Epithelial cell of alveolus of lung (primary cell): Measurements from ENCODE around the gene SYT6. TPM values are rescaled to one million over a fixed set of nuclear protein-coding genes. Genes with fewer than 3 reads are reported as not detected.

Experiments used
- total RNA-seq: library from RNA; depleted of rRNA; stranded (reverse); fragments of >200 nt; gene quantifications from 2 replicates; pipeline ENCODE4 v1.2.1, GENCODE V29; 2015

Gene SYT6, protein sequence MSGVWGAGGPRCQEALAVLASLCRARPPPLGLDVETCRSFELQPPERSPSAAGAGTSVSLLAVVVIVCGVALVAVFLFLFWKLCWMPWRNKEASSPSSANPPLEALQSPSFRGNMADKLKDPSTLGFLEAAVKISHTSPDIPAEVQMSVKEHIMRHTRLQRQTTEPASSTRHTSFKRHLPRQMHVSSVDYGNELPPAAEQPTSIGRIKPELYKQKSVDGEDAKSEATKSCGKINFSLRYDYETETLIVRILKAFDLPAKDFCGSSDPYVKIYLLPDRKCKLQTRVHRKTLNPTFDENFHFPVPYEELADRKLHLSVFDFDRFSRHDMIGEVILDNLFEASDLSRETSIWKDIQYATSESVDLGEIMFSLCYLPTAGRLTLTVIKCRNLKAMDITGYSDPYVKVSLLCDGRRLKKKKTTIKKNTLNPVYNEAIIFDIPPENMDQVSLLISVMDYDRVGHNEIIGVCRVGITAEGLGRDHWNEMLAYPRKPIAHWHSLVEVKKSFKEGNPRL
- total RNA-seq = 0.72 TPM in 1 of 2 replicates, not detected in the other

DNA sequence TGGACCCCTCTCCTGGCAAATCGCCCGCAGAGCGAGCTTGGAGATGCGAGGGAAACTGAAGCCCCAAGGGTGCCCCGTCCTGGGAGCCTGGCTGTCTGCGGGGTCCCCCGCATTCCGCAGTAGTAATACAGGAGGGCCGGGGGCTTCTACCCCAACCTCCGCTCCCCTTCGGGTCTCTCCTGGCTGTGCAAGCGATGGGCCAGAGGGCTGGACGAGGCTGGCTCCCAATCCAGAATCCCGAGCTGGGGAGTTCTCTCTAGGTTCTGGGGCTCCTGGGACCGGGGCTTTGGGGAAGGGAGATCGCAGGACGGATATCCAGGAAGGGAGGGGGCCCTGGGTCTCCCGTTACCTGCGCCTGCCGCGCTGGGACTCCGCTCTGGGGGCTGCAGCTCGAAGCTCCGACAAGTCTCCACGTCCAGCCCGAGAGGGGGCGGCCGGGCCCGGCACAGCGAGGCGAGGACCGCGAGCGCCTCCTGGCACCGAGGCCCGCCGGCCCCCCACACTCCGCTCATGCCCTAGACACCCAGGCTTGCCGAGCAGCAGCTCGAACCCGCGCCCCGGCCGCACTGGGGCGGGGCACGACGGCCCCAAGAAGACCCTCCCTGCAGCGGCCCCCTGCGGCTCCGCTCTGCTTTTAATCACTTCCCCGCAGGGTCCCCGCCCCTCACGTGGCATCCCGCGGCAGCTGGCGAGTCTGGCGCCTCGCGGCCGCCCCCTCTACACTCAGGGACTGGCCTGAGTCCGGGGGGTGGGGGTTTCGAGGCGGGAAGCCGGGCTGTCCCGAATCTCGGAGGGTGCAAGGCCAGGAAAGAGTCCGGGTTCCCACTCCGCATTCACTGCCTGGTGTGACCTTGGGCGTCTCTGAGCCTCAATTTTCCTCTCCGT, at the start of gene SYT6:
SYT6 (minus strand) TSS at position 609 of the 885 bp plus-strand sequence; CDS start at position 512, 97 bp downstream.

Other genes starting within 250 kb of the SYT6 start
- 8.8 and 9.4 TPM in 2 replicates for gene AP4B1, start 249.1 kb downstream of the SYT6 start, total RNA-seq
- 8.6 and 9.6 TPM in 2 replicates for gene DCLRE1B, start 248.5 kb downstream of the SYT6 start, total RNA-seq
- gene HIPK1, start 224.5 kb downstream of the SYT6 start, total RNA-seq = 24.3 and 26.7 TPM in 2 replicates
- gene OLFML3, start 174.4 kb downstream of the SYT6 start, total RNA-seq = 97.4 and 98.5 TPM in 2 replicates